Measurements from ENCODE around the gene SLC25A13. TPM values are rescaled to one million over a fixed set of nuclear protein-coding genes. Genes with fewer than 3 reads are reported as not detected.

Gene SLC25A13
- total RNA-seq, 4 donors from 2014 or later = 9.2 to 30.8 (median 13.6) TPM

DNA sequence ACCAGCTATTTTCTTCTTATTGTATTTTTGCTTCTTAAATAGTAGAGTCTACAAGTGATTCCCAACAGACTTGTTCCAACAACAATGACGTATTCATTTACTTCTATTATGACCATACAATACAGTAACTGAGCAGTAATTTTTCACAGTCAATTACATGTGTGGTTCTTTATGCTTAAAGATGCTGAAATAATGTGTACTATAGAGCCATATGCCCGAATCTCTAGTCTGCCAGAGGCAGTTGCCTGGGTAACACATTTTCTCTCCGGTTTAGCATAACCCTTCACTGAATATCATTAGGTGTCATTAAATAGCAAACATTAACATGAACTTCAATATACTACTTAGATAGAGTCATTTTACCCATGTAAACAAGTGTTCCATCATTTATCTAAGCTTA, 75.0 kb downstream of the SLC25A13 start:
- in situ Hi-C loops (cut with MboI; ENCODE audit: low sequenced_read_pairs in 4 of 4) (no loop called here), intact Hi-C loops (cut with DNase I; ENCODE audit: low total_unique reads) (no loop called here)
- TF ChIP-seq, protein P1, sequence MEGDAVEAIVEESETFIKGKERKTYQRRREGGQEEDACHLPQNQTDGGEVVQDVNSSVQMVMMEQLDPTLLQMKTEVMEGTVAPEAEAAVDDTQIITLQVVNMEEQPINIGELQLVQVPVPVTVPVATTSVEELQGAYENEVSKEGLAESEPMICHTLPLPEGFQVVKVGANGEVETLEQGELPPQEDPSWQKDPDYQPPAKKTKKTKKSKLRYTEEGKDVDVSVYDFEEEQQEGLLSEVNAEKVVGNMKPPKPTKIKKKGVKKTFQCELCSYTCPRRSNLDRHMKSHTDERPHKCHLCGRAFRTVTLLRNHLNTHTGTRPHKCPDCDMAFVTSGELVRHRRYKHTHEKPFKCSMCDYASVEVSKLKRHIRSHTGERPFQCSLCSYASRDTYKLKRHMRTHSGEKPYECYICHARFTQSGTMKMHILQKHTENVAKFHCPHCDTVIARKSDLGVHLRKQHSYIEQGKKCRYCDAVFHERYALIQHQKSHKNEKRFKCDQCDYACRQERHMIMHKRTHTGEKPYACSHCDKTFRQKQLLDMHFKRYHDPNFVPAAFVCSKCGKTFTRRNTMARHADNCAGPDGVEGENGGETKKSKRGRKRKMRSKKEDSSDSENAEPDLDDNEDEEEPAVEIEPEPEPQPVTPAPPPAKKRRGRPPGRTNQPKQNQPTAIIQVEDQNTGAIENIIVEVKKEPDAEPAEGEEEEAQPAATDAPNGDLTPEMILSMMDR (IDR thresholded peaks at IDR 0.05 in 4 of 5, conservative IDR thresholded peaks at IDR 0.05 in 1 of 5) = no peak
- TF ChIP-seq POLR2A (IDR thresholded peaks at IDR 0.05) = no peak

DNA sequence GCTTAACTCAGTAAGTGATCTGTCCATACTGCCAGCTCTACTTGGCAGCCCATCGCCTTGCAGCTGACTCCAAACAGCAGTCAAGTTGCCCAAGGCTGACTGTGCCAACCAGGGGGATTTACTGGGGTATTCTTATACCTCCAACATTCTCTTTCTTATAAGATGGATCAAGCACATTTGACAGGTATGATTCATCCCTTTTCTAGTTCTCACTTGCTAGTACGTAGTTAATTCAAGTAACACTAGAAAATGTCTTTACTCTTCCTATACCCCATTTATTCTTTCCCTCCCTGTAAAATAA, 77.0 kb downstream of the SLC25A13 start:
- no peaks in the 10 kb centered on the region for H3K27me3 ChIP-seq
- no peaks in the 10 kb centered on the region for H3K9me3 ChIP-seq
- peak overlapping the region in 1 of 4 donors; percentile 38 for H3K27ac ChIP-seq
- H3K4me1 ChIP-seq = peaks cover 19 to 32% of the 10 kb centered on the region in 2 donors
- ATAC-seq (peak; percentile 66 to 83), DNase-seq (peak; percentile 11 to 49)
- in situ Hi-C loops (cut with MboI; ENCODE audit: low sequenced_read_pairs in 4 of 4) (no loop called here), intact Hi-C loops (cut with DNase I; ENCODE audit: low total_unique reads) (no loop called here)
- H3K4me3 ChIP-seq = no peak overlapping the region
- TF ChIP-seq POLR2A (IDR thresholded peaks at IDR 0.05) = no peak
- TF ChIP-seq, protein P1 (IDR thresholded peaks at IDR 0.05 in 4 of 5, conservative IDR thresholded peaks at IDR 0.05 in 1 of 5) = no peak
- H3K36me3 ChIP-seq = no peaks in the 10 kb centered on the region

More for the DNA sequence above, 75.0 kb downstream of the SLC25A13 start:
- no peaks in the 10 kb centered on the region for H3K36me3 ChIP-seq
- peaks cover 19 to 32% of the 10 kb centered on the region in 2 donors for H3K4me1 ChIP-seq
- H3K27me3 ChIP-seq = no peaks in the 10 kb centered on the region
- ATAC-seq (no peak), DNase-seq (no peak)
- no peaks in the 10 kb centered on the region for H3K9me3 ChIP-seq
- no peak overlapping the region for H3K27ac ChIP-seq
- no peak overlapping the region for H3K4me3 ChIP-seq

DNA sequence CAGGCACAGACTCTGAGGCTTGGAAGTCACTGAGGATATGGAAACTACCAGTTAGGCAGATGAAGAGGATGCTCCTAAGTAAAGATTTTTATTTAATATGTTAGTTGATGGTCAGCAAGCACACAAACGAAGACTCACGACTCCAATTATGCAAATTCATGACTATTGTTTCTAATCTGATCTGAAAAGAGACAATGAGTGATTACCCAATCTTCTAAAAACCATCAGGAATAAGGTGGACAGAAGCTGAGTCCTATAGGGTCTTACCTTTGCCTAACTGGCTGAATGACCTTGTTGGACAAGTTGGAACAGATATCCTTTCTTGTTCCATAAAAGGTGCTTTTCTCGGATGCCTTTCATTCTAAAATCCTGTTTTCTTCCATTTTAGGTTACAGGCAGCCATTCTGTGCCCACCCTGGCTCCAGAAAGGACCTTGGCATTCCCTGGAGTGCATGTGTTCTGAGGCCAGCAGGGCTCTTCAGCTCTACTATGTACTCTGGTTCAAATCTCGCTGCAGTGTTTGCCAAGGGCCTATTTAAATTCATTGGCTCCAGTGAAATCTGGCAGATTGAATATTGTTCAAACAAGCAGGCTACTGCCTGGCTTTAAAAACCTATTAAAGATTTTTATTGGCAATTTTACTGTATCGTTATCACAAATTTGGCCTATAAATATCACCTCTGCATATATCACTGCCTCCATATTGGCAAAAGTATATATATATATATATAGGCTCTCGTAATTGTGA, 77.5 kb downstream of the SLC25A13 start:
- Histone ChIP-seq H3K36me3 (no peaks in the 10 kb centered on the region), H3K27ac (peak overlapping the region in 1 of 4 donors; percentile 38), H3K4me3 (no peak overlapping the region), H3K4me1 (peaks cover 19 to 32% of the 10 kb centered on the region in 2 donors), H3K27me3 (no peaks in the 10 kb centered on the region), H3K9me3 (no peaks in the 10 kb centered on the region)
- in situ Hi-C loops (cut with MboI; ENCODE audit: low sequenced_read_pairs in 4 of 4) = no loop called here
- ATAC-seq (no peak), DNase-seq (no peak)
- intact Hi-C loops (cut with DNase I; ENCODE audit: low total_unique reads) = no loop called here
- TF ChIP-seq, protein P1 (IDR thresholded peaks at IDR 0.05 in 4 of 5, conservative IDR thresholded peaks at IDR 0.05 in 1 of 5) = no peak
- no peak for TF ChIP-seq POLR2A (IDR thresholded peaks at IDR 0.05)

DNA sequence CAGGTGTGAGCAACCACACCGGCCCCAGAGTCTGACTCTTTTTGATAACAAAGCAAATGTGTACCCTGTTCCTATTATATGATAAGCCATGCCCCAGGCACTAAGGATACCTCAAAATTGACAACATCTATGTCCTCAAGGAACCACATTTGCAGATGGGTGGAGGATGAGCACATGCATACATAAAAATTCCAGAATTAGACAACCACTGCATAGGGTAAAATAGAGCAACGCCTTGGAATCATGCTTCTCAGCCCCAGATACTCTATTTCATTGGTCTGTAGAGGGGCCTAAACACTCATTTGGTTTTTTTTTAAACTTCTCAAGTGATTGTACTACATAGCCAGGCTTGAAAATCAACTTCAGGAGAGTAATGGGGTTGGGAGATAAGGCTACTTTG, 78.7 kb downstream of the SLC25A13 start:
- DNase-seq (no peak), ATAC-seq (no peak)
- Histone ChIP-seq H3K36me3 (no peaks in the 10 kb centered on the region), H3K4me1 (peaks cover 23 to 34% of the 10 kb centered on the region in 2 donors), H3K27ac (no peak overlapping the region), H3K9me3 (no peaks in the 10 kb centered on the region), H3K27me3 (no peaks in the 10 kb centered on the region), H3K4me3 (no peak overlapping the region)
- TF ChIP-seq, protein P1 (IDR thresholded peaks at IDR 0.05 in 4 of 5, conservative IDR thresholded peaks at IDR 0.05 in 1 of 5) = no peak
- TF ChIP-seq POLR2A (IDR thresholded peaks at IDR 0.05) = no peak
- intact Hi-C loops (cut with DNase I; ENCODE audit: low total_unique reads) = no loop called here
- in situ Hi-C loops (cut with MboI; ENCODE audit: low sequenced_read_pairs in 4 of 4) = no loop called here
